Measurements from ENCODE around the gene GOSR1. TPM values are rescaled to one million over a fixed set of nuclear protein-coding genes. Genes with fewer than 3 reads are reported as not detected.
A peak's percentile ranks its signal among the peaks of the same experiment; 100 is the strongest.
"Not testable (repeated sequence)": the region's sequence is repeated elsewhere in the genome, so short reads cannot be mapped to it uniquely, and the experiment has no call there.

The GOSR1 gene
- total RNA-seq, 2 experiments from 2014 or later, result 43.5 to 53.0 TPM

DNA sequence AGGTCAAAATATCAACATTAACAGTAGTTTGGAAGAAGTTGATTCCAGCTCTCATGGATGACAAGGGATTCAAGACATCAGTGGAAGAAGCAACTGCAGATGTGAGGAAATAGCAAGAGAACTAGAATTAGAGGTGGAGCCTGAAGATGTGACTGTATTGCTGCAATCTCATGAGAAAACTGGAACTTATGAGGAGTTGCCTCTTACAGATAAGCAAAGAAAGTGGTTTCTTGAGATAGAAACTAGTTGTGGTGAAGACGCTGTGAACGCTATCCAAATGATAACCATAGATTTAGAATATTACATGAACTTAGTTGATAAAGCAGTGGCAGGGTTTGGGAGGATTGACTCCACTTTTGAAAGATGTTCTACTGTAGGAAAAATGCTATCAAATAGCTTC is 67.8 kb downstream of the GOSR1 start:
- H3K4me1 Mint-ChIP-seq, result no peaks in the 10 kb centered on the region
- ATAC-seq (no peak), DNase-seq (no peak)
- ChIA-PET POLR2A (no interaction called here), CTCF (no interaction called here)
- no peaks in the 10 kb centered on the region for H3K9me3 Mint-ChIP-seq (ENCODE audit: low read depth)
- H3K27ac Mint-ChIP-seq, result no peak overlapping the region
- H3K4me3 Mint-ChIP-seq, result no peak overlapping the region
- H3K36me3 Mint-ChIP-seq (ENCODE audit: low read depth), result no peaks in the 10 kb centered on the region
- no peaks in the 10 kb centered on the region for H3K27me3 Mint-ChIP-seq
- intact Hi-C loops (cut with DNase I, micrococcal nuclease), result no loop called here

DNA sequence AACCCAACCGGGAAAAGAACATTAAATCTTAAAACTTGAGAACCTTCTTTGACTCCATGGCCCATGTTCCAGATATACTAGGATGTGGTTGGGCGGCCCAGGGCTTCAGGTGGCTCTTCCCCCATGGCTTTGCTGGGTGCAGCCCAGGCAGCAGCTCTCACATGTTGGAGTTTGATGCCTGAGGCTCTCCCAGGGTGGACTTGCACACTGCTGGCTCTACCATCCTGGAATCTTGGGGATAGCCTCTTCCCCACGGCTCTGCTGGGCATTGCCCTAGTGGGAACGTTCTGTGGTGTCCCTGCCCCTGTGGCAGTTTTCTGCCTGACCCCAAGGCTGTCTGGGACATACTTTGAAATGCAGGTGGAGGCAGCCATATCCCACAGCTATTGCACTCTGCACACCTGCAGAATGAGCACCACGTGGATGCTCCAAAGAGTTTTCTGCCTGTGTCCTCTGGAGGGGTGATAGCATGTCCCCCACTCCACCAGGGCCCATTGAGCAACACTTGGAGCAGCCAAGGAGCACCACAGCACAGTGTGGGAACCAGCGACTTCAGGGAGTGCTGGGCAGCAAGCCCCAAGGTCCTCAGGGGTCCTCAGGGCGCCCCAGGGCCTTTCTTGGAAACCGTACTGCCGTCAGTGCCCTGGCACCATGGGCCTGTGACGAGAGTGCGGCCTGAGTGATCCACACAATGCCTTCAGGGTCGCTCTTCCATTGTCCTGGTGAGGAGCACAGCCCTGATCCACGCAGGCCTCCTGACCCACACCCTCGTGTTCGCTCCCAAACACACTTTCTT is 70.8 kb downstream of the GOSR1 start:
- H3K27ac Mint-ChIP-seq, result no peak overlapping the region
- POLR2A ChIA-PET, result no interaction called here
- DNase-seq (no peak), ATAC-seq (no peak)
- intact Hi-C loops (cut with DNase I, micrococcal nuclease), result no loop called here
- no peaks in the 10 kb centered on the region for H3K36me3 Mint-ChIP-seq (ENCODE audit: low read depth)
- H3K9me3 Mint-ChIP-seq (ENCODE audit: low read depth), result no peaks in the 10 kb centered on the region
- no peaks in the 10 kb centered on the region for H3K4me1 Mint-ChIP-seq
- no peak overlapping the region for H3K4me3 Mint-ChIP-seq
- no peaks in the 10 kb centered on the region for H3K27me3 Mint-ChIP-seq
- CTCF ChIA-PET, result no interaction called here

DNA sequence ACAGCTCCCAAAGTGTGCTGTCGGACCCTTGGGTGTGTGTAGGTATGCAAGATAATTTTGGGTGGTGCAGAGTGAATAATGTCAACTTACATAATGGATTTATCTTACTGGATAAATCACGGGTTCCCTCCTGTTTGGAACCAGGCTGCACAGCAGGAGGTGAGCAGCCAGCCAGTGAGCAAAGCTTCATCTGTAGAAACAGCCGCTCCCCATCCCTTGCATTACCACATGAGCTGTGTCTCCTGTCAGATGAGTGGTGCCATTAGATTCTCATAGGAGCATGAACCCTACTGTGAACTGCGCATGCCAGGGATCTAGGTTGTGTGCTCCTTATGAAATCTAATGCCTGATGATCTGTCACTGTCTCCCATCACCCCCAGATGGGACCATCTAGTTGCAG is 72.0 kb downstream of the GOSR1 start:
- CTCF ChIA-PET; H3K4me1 Mint-ChIP-seq; POLR2A ChIA-PET; H3K27me3 Mint-ChIP-seq; ATAC-seq; DNase-seq; H3K9me3 Mint-ChIP-seq (ENCODE audit: low read depth); H3K36me3 Mint-ChIP-seq (ENCODE audit: low read depth); H3K4me3 Mint-ChIP-seq; H3K27ac Mint-ChIP-seq; intact Hi-C loops (cut with DNase I, micrococcal nuclease): not testable (repeated sequence)

DNA sequence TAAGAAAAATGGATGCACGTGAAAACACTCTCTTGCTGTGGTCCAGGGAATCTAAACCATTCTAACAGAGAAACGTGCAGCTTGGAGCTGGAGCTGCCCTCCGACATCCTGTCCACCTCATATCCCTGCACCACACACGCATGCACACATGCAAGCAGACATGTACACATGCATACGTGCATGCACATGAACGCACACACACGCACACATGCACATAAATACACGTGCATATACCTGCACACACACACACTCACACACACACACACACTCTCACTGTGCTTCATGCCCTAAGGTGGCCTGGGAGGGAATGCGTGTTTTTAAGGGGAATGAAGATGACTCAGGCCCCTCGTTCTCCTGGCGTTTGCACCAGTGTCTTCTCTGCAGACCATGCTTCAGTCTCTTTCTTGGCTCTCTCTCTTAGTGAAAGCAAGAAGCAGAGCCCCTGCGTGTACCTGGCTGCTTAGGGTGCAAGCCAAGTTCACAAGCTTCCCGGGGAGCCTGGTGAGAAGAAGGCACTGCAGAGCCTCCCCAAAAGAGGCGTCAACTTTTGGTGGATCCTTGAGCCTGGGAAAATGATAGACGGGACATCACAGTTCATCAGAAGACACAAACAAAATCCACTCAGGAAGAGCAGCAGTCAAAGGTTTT is 72.8 kb downstream of the GOSR1 start:
- H3K27ac Mint-ChIP-seq, result no peak overlapping the region

DNA sequence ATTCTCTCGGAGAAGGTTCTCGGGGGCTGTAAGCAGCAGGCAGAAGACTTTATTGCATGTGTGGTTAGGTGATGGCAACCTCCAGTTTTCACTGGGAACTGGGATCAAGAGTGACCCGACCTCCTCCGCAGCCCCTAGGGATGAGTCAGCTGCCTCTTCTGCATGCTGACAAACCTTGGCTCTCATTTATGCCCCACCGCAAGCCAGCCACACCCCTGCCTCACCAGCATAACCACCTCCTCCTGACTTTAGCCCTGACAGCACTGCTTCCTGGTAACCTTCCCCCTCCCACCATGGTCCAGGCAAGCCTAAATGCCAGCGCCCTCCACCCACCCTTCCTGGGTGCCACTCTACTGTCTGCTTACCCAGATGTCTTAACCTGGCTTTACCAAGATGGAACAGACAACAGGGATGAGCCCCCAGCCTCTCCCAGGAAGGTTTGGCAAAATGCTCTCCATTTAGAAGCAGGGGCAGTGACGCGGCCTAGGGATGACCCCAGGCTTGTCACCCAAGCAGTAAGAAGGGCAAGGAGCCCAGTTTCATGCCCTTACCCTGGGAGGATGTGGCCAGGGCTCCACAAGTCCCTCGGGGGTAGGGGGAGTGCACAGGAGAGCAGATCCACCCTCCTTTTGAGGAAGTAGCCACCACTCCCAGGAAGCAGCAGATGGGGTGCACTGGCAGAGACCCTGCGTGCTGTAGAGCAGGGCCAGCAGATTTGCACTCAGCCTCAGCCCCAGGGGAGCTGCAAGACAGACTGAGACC is 73.5 kb downstream of the GOSR1 start:
- no peak for DNase-seq
- no peak for ATAC-seq
- H3K36me3 Mint-ChIP-seq (ENCODE audit: low read depth), result no peaks in the 10 kb centered on the region
- ChIA-PET POLR2A (no interaction called here), CTCF (no interaction called here)
- H3K27ac Mint-ChIP-seq, result no peak overlapping the region
- H3K4me1 Mint-ChIP-seq, result no peaks in the 10 kb centered on the region
- H3K4me3 Mint-ChIP-seq, result no peak overlapping the region
- H3K9me3 Mint-ChIP-seq (ENCODE audit: low read depth), result no peaks in the 10 kb centered on the region
- intact Hi-C loops (cut with DNase I, micrococcal nuclease), result no loop called here
- H3K27me3 Mint-ChIP-seq, result no peaks in the 10 kb centered on the region

More for the DNA sequence above, 72.8 kb downstream of the GOSR1 start:
- ATAC-seq (no peak), DNase-seq (no peak)
- Mint-ChIP-seq H3K9me3 (ENCODE audit: low read depth) (no peaks in the 10 kb centered on the region), H3K4me3 (no peak overlapping the region), H3K27me3 (no peaks in the 10 kb centered on the region), H3K4me1 (no peaks in the 10 kb centered on the region), H3K36me3 (ENCODE audit: low read depth) (no peaks in the 10 kb centered on the region)
- POLR2A ChIA-PET, result no interaction called here
- CTCF ChIA-PET, result no interaction called here
- intact Hi-C loops (cut with DNase I, micrococcal nuclease), result no loop called here

DNA sequence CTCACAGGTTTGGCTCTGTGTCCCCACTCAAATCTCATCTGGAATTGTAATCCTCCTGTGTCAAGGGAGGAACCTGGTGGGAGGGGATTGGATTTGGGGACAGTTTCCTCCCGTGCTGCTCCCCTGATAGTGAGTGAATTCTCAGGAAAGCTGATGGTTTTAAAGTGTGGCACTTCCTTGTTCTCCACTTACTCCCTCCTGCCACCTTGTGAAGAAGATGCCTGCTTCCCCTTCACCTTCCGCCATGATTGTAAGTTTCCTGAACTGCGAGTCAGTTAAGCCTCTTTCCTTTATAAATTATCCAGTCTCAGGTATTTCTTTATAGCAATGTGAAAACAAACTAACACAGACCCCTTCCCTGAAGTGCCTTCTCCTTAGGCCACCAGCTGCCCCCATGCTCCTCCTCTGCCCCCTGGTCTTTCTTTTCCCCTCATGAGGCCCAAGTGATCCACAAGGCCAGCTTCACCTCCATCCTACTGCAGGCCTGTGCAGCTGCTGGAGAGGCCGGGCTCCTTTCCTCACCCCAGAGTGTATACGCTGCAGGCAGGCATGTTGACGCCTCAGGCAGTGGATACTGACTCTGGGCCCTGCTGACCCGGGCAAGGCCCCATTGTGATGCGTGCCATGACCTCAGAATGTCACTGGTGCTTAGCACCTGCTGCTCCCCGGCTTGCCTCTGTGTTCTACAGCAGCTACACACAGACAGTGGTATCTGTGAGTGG is 74.2 kb downstream of the GOSR1 start:
- H3K4me1 Mint-ChIP-seq; DNase-seq; CTCF ChIA-PET; intact Hi-C loops (cut with DNase I, micrococcal nuclease); H3K27me3 Mint-ChIP-seq; POLR2A ChIA-PET; H3K9me3 Mint-ChIP-seq (ENCODE audit: low read depth); H3K27ac Mint-ChIP-seq; ATAC-seq; H3K4me3 Mint-ChIP-seq; H3K36me3 Mint-ChIP-seq (ENCODE audit: low read depth): not testable (repeated sequence)

DNA sequence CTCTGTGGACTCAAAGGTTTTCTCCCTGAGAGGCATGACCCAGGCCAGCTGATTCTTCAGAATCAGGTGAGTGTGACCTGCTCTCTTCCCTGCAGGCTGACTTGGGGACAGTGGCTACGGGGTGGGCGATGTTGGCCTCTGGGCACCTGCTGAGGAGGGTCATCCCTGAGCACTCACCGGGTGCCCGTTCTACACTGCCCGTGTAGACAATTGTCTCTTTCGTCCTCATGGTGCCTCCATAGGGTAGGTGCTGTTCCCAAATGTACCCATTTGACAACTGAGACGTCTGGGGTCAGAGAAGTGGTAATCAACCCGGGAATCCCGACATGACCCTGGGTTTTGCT is 74.8 kb downstream of the GOSR1 start:
- intact Hi-C loops (cut with DNase I, micrococcal nuclease), result no loop called here
- H3K36me3 Mint-ChIP-seq (ENCODE audit: low read depth), result no peaks in the 10 kb centered on the region
- H3K27ac Mint-ChIP-seq, result no peak overlapping the region
- ATAC-seq, result no peak
- no peaks in the 10 kb centered on the region for H3K4me1 Mint-ChIP-seq
- ChIA-PET POLR2A (no interaction called here), CTCF (no interaction called here)
- H3K9me3 Mint-ChIP-seq (ENCODE audit: low read depth), result no peaks in the 10 kb centered on the region
- no peak overlapping the region for H3K4me3 Mint-ChIP-seq
- H3K27me3 Mint-ChIP-seq, result no peaks in the 10 kb centered on the region
- no peak for DNase-seq

DNA sequence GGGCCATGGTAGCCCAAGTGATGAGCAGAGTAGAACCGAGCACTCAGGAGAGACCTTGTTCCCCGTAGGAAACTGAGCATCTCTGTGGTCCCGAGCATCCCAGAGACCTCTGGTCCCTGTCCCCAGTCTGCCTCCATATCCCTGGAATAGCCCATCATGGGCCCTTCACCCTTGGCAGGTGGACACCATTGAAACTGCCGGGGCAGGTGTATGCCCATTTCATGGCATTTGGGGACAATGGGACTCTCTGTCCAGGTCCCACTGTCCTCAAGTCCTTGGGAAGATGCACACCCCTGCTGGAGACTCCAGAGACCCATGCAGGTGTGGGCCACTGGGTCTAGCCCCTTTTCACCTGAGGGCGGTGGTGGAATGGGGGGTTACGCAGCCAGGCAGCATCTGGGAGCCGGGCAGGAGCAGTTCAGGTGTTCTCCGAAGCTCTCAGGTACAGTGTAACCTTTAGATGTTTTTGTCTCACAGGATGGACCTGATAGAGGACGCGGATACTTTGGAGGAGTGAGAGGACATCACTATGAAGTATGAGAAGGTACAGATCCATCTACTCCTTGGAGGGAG is 75.9 kb downstream of the GOSR1 start:
- POLR2A ChIA-PET, result no interaction called here

DNA sequence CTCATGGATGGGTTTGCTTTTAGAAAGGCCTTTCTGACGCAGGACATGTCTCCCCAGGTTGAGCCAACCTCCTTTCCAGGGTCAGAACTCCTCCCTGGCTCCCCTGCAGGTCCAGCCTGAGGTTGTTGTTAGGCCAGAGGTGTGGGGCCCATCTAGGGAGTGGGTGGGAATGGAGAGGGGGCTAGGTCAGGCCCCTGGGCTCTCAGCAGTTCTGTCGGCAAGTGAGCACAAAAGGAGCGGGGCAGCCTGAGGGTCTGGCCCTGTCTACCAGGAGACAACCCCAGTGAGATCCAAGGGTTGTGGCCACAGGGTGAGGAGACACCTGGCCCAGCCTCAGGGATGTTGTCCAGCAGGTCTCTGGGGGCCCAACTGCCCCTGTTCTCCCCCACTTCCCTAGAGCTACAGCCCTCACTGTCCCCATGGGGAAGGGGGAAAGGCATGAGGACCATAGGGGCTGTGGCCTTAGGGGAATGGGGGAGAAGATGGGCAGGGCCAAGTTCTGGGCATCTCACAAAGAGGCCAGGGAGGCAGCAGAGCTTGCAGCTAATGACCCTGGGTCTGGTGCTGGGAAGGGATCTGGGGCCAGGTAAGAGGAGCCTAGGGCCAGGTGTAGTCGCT is 76.7 kb downstream of the GOSR1 start:
- ATAC-seq; H3K9me3 Mint-ChIP-seq (ENCODE audit: low read depth); H3K36me3 Mint-ChIP-seq (ENCODE audit: low read depth); CTCF ChIA-PET; POLR2A ChIA-PET; H3K27me3 Mint-ChIP-seq; H3K27ac Mint-ChIP-seq; intact Hi-C loops (cut with DNase I, micrococcal nuclease); H3K4me1 Mint-ChIP-seq; DNase-seq; H3K4me3 Mint-ChIP-seq: not testable (repeated sequence)

More for the DNA sequence above, 75.9 kb downstream of the GOSR1 start:
- Mint-ChIP-seq H3K4me3 (no peak overlapping the region), H3K4me1 (peaks cover 6% of the 10 kb centered on the region), H3K27ac (no peak overlapping the region), H3K9me3 (ENCODE audit: low read depth) (no peaks in the 10 kb centered on the region), H3K36me3 (ENCODE audit: low read depth) (no peaks in the 10 kb centered on the region), H3K27me3 (no peaks in the 10 kb centered on the region)
- intact Hi-C loops (cut with DNase I, micrococcal nuclease), result no loop called here
- ATAC-seq (no peak), DNase-seq (no peak)
- CTCF ChIA-PET, result interaction anchor here (0.6 kb wide), 1 partner anchor 9 kb away, joined by 3 read pairs; no protein-coding TSS in a partner anchor

DNA sequence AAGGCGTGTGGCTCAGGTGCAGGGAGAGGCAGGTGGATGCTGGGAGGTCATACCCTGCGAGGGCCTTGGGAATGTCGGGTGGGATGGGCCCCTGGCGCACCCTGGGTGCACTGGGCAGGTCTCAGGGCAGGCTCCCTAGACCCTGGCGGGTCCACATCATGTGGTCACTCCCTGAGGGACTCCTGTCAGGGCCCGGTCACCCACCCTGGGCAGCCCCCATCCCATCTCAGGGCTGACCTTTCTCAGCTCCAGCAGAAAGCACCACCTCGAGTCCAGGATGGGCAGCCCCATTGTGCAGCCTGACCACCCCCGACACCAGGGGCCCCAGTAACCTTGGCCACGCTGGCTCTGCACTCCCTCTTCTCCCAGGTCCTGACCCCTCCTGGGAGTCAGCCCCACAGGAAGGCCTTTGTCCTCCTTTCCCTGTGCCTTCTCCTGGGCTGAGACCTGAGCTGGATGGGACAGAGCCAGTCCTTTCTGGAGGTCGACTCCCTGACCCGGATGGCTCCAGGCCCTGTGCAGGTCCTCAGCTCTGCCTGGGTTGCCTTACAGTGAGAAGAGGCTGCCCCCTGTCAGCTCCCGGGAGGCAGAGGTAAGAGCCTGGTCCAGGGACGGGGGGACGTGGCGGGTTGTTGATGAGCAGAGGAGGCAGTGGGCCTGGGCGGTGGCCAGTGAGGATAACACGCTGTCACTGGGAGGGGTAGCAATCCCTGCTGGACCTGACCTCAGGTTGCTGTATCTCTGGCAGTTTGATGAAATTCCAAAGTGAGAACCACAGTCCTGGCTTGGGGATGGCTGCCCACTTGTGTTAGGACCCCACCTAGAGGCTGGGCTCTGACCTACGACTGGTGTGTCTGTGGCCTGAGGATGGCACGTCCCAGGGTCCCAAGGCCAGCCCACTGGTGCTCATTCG is 77.9 kb downstream of the GOSR1 start:
- POLR2A ChIA-PET, result no interaction called here
- no peak overlapping the region for H3K27ac Mint-ChIP-seq
- CTCF ChIA-PET, result no interaction called here
- ATAC-seq (no peak), DNase-seq (peak; percentile 20)
- no peaks in the 10 kb centered on the region for H3K36me3 Mint-ChIP-seq (ENCODE audit: low read depth)
- no peak overlapping the region for H3K4me3 Mint-ChIP-seq
- no peaks in the 10 kb centered on the region for H3K27me3 Mint-ChIP-seq
- intact Hi-C loops (cut with DNase I, micrococcal nuclease), result no loop called here
- peaks cover 6% of the 10 kb centered on the region for H3K4me1 Mint-ChIP-seq
- no peaks in the 10 kb centered on the region for H3K9me3 Mint-ChIP-seq (ENCODE audit: low read depth)
